ENCODE measurements around the gene RPS16. TPM values are rescaled to one million over a fixed set of nuclear protein-coding genes. Genes with fewer than 3 reads are reported as not detected.

The RPS16 gene
- total and polyA plus RNA-seq, 9 of the 15 experiments (the other 6 are each of a cell fraction or from before 2014, with no cell fraction given), result 82.6 to 3,671 (median 2,204) TPM

DNA sequence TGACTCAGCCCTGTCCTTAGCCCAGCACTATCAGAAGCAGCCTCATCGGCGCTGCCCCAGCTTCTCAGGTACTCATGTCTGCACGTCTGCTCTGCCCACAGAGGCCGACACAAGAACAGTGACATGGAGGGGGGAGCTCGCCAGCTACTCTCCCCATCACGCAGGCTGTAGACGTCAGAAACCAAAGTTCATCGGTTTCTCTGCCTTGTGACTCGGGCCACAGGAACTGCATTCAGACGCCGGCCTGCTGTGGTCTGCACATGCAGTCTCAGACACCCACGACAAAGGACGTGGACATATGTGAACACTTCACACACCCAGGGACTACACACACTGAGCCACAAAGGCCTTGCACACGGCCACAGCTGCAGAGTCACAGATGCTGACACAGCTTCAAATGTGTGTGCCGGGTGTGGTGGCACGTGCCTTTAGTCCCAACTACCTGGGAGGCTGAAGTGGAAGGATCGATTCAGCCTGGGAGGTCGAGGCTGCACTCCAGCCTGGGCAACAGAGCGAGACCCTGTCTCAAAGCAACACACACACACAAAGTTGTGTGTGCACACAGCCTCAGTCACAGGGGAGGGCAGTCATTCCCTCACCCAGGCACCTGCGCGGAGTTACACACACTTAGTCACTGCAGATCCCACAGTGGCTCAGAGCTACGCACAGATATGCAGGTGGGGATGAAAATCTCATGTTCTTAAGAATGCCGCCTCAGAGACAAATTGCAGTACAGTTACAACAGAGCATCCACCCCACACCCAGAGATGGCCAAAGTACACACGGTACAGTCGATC is 34.0 kb downstream of the RPS16 start (continued):
- TF ChIP-seq ZNF280A (IDR thresholded peaks at IDR 0.05; ENCODE audit: low read depth, partially characterized antibody), result no peak
- no peak for TF ChIP-seq SAP30 (IDR thresholded peaks at IDR 0.05; ENCODE audit: borderline replicate concordance, insufficient read depth, low read depth, low read length, poor library complexity, severe bottlenecking)
- TF ChIP-seq ARID1B (IDR thresholded peaks at IDR 0.05), result no peak
- TF ChIP-seq, protein P1, sequence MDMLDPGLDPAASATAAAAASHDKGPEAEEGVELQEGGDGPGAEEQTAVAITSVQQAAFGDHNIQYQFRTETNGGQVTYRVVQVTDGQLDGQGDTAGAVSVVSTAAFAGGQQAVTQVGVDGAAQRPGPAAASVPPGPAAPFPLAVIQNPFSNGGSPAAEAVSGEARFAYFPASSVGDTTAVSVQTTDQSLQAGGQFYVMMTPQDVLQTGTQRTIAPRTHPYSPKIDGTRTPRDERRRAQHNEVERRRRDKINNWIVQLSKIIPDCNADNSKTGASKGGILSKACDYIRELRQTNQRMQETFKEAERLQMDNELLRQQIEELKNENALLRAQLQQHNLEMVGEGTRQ (CRISPR knock-in tag; IDR thresholded peaks at IDR 0.05), result no peak
- no peak for TF ChIP-seq ZNF561 (CRISPR knock-in tag; conservative IDR thresholded peaks at IDR 0.05)
- no peak for TF ChIP-seq ATF1 (CRISPR knock-in tag; IDR thresholded peaks at IDR 0.05)
- TF ChIP-seq ATF1 (tag; IDR thresholded peaks at IDR 0.05), result peak; percentile 39
- TF ChIP-seq, protein P2, sequence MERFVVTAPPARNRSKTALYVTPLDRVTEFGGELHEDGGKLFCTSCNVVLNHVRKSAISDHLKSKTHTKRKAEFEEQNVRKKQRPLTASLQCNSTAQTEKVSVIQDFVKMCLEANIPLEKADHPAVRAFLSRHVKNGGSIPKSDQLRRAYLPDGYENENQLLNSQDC (CRISPR knock-in tag; IDR thresholded peaks at IDR 0.05), result no peak
- TF ChIP-seq NCOA6 (IDR thresholded peaks at IDR 0.05), result no peak
- no peak for TF ChIP-seq TFAM (CRISPR knock-in tag; conservative IDR thresholded peaks at IDR 0.05)
- TF ChIP-seq CSDE1 (IDR thresholded peaks at IDR 0.05), result no peak
- TF ChIP-seq BRD4 (IDR thresholded peaks at IDR 0.05), result no peak
- TF ChIP-seq, protein P3, sequence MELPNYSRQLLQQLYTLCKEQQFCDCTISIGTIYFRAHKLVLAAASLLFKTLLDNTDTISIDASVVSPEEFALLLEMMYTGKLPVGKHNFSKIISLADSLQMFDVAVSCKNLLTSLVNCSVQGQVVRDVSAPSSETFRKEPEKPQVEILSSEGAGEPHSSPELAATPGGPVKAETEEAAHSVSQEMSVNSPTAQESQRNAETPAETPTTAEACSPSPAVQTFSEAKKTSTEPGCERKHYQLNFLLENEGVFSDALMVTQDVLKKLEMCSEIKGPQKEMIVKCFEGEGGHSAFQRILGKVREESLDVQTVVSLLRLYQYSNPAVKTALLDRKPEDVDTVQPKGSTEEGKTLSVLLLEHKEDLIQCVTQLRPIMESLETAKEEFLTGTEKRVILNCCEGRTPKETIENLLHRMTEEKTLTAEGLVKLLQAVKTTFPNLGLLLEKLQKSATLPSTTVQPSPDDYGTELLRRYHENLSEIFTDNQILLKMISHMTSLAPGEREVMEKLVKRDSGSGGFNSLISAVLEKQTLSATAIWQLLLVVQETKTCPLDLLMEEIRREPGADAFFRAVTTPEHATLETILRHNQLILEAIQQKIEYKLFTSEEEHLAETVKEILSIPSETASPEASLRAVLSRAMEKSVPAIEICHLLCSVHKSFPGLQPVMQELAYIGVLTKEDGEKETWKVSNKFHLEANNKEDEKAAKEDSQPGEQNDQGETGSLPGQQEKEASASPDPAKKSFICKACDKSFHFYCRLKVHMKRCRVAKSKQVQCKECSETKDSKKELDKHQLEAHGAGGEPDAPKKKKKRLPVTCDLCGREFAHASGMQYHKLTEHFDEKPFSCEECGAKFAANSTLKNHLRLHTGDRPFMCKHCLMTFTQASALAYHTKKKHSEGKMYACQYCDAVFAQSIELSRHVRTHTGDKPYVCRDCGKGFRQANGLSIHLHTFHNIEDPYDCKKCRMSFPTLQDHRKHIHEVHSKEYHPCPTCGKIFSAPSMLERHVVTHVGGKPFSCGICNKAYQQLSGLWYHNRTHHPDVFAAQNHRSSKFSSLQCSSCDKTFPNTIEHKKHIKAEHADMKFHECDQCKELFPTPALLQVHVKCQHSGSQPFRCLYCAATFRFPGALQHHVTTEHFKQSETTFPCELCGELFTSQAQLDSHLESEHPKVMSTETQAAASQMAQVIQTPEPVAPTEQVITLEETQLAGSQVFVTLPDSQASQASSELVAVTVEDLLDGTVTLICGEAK (IDR thresholded peaks at IDR 0.05), result no peak
- TF ChIP-seq, protein P3 (CRISPR knock-in tag; IDR thresholded peaks at IDR 0.05), result no peak
- TF ChIP-seq ZNF785 (CRISPR knock-in tag; IDR thresholded peaks at IDR 0.05), result no peak
- peak; percentile 90; the same call in 1 of the 2 replicates for TF ChIP-seq CTBP1 (IDR thresholded peaks at IDR 0.05; ENCODE audit: borderline replicate concordance)
- TF ChIP-seq FOXK2 (conservative IDR thresholded peaks at IDR 0.05 in 1 of 2, IDR thresholded peaks at IDR 0.05 in 1 of 2; ENCODE audit: low read depth in 2 of 2), result no peak
- no peak for TF ChIP-seq ZFP1 (CRISPR knock-in tag; IDR thresholded peaks at IDR 0.05)

Data from K562 (cell line).